Adipocyte (in vitro differentiated cells): ENCODE data around the gene CDH1.
"Not testable (repeated sequence)": the region's sequence is repeated elsewhere in the genome, so short reads cannot be mapped to it uniquely, and the experiment has no call there.

Experiments
- DNase-seq: peaks from one replicate; pipeline ENCODE4 v3.0.0-alpha.2; 2015; ENCODE audit warnings: low read depth
- H3K27me3 ChIP-seq: replicated peaks from 2 replicates; pipeline ENCODE4 v1.7.0; 2013; ENCODE audit warnings: mild to moderate bottlenecking, low read length, moderate library complexity; ENCODE audit not compliant: control insufficient read depth, insufficient read depth
- H3K36me3 ChIP-seq: 2 replicates; pipeline ENCODE4 v1.7.0; 2013; ENCODE audit warnings: low read length, mild to moderate bottlenecking, moderate library complexity; ENCODE audit not compliant: control insufficient read depth, insufficient read depth, severe bottlenecking
- H3K4me1 ChIP-seq: 2 replicates; pipeline ENCODE4 v1.7.0; 2013; ENCODE audit warnings: mild to moderate bottlenecking, low read length, moderate library complexity; ENCODE audit not compliant: control insufficient read depth, insufficient read depth
- H3K4me3 ChIP-seq: 2 replicates; pipeline ENCODE4 v1.7.0; 2013; ENCODE audit warnings: mild to moderate bottlenecking, low read length, moderate library complexity
- H3K9ac ChIP-seq: 2 replicates; pipeline ENCODE4 v1.7.0; 2013; ENCODE audit warnings: mild to moderate bottlenecking, low read length, moderate library complexity
- H3K9me3 ChIP-seq: 2 replicates; pipeline ENCODE4 v1.7.0; 2013; ENCODE audit warnings: mild to moderate bottlenecking, low read length, moderate library complexity; ENCODE audit not compliant: control insufficient read depth

Gene CDH1

GRCh38 chr16:68713361-68713760 lies 23.7 kb upstream of the CDH1 start:
- no peaks in the 10 kb centered on the region for H3K9me3 ChIP-seq
- no peak overlapping the region for H3K4me3 ChIP-seq
- no peak overlapping the region for H3K9ac ChIP-seq
- DNase-seq = no peak
- H3K27me3 ChIP-seq = peaks cover 23% of the 10 kb centered on the region
- H3K36me3 ChIP-seq = no peaks in the 10 kb centered on the region
- no peaks in the 10 kb centered on the region for H3K4me1 ChIP-seq

- Histone ChIP-seq H3K27me3 (peaks cover 11% of the 10 kb centered on the region), H3K9me3 (no peaks in the 10 kb centered on the region), H3K4me3 (no peak overlapping the region), H3K4me1 (no peaks in the 10 kb centered on the region), H3K9ac (no peak overlapping the region), H3K36me3 (no peaks in the 10 kb centered on the region)
- no peak for DNase-seq
Measured at GRCh38 chr16:68715471-68715870, 21.6 kb upstream of the CDH1 start.

DNA sequence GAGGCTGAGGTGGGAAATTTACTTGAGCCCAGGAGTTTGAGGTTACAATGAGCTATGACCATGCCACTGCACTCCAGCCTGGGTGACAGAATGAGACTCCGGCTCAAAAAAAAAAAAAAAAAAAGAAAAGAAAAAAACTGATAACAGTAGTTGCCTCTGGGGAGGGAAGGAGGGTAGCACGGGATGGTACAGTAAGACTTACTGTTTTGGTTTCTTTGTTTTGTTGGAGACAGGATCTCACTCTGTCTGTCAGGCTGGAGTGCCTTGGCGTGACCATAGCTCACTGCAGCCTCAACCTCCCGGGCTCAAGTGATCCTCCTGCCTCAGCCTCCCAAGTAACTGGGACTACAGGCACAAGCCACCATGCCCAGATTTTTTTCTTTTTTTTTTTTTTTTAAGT lies 20.6 kb upstream of the CDH1 start:
- not testable (repeated sequence) for H3K9ac ChIP-seq, H3K4me3 ChIP-seq, DNase-seq, H3K4me1 ChIP-seq, H3K9me3 ChIP-seq, H3K27me3 ChIP-seq, H3K36me3 ChIP-seq

DNA sequence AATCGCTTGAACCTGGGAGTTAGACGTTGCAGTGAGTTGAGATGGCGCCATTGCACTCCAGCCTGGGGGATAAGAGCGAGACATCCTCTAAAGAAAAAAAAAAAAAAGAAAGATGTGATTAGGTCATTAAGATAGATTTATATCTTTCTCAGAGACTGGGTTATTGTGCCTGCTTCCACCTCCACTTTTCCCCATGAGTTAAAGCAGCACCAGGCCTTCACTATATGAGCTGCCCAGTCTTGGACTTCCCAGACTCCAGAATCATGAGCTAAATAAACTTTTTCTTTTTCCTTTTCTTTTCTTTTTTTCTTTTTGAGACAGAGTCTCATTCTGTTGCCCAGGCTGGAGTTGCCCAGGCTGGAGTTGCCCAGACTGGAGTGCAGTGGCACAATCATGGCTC lies 19.4 kb upstream of the CDH1 start:
- Histone ChIP-seq H3K9ac (no peak overlapping the region), H3K36me3 (no peaks in the 10 kb centered on the region), H3K4me1 (no peaks in the 10 kb centered on the region), H3K4me3 (no peak overlapping the region), H3K9me3 (no peaks in the 10 kb centered on the region), H3K27me3 (peaks cover 14% of the 10 kb centered on the region)
- no peak for DNase-seq

GRCh38 chr16:68718590-68718989 lies 18.5 kb upstream of the CDH1 start:
- no peaks in the 10 kb centered on the region for H3K9me3 ChIP-seq
- peaks cover 9% of the 10 kb centered on the region for H3K27me3 ChIP-seq
- DNase-seq = peak; percentile 28
- no peak overlapping the region for H3K4me3 ChIP-seq
- H3K4me1 ChIP-seq = no peaks in the 10 kb centered on the region
- no peaks in the 10 kb centered on the region for H3K36me3 ChIP-seq
- H3K9ac ChIP-seq = no peak overlapping the region

GRCh38 chr16:68719993-68720489 lies 17.1 kb upstream of the CDH1 start:
- peaks cover 6% of the 10 kb centered on the region for H3K27me3 ChIP-seq
- no peak overlapping the region for H3K9ac ChIP-seq
- H3K9me3 ChIP-seq = no peaks in the 10 kb centered on the region

GRCh38 chr16:68722119-68723024 lies 14.7 kb upstream of the CDH1 start:
- Histone ChIP-seq H3K4me3 (no peak overlapping the region), H3K27me3 (peaks cover 12% of the 10 kb centered on the region), H3K9me3 (no peaks in the 10 kb centered on the region), H3K36me3 (no peaks in the 10 kb centered on the region), H3K9ac (no peak overlapping the region), H3K4me1 (no peaks in the 10 kb centered on the region)
- DNase-seq = no peak

More at GRCh38 chr16:68719993-68720489, 17.1 kb upstream of the CDH1 start:
- H3K36me3 ChIP-seq = no peaks in the 10 kb centered on the region
- no peak for DNase-seq
- H3K4me1 ChIP-seq = no peaks in the 10 kb centered on the region
- no peak overlapping the region for H3K4me3 ChIP-seq

- no peak for DNase-seq
Measured at GRCh38 chr16:68724797-68725196, 12.3 kb upstream of the CDH1 start.

GRCh38 chr16:68728523-68728922 lies 8.6 kb upstream of the CDH1 start:
- Histone ChIP-seq H3K36me3 (no peaks in the 10 kb centered on the region), H3K4me3 (no peak overlapping the region), H3K9ac (no peak overlapping the region), H3K27me3 (peaks cover 15% of the 10 kb centered on the region), H3K9me3 (no peaks in the 10 kb centered on the region), H3K4me1 (no peaks in the 10 kb centered on the region)
- no peak for DNase-seq

More at GRCh38 chr16:68724797-68725196, 12.3 kb upstream of the CDH1 start:
- Histone ChIP-seq H3K36me3 (no peaks in the 10 kb centered on the region), H3K4me1 (no peaks in the 10 kb centered on the region), H3K9ac (no peak overlapping the region), H3K27me3 (peaks cover 15% of the 10 kb centered on the region), H3K9me3 (no peaks in the 10 kb centered on the region), H3K4me3 (no peak overlapping the region)

- Histone ChIP-seq H3K4me3 (no peak overlapping the region), H3K36me3 (no peaks in the 10 kb centered on the region), H3K9me3 (peaks cover 4% of the 10 kb centered on the region), H3K4me1 (no peaks in the 10 kb centered on the region), H3K9ac (no peak overlapping the region), H3K27me3 (peaks cover 38% of the 10 kb centered on the region)
- no peak for DNase-seq
Measured at GRCh38 chr16:68731637-68732036, 5.5 kb upstream of the CDH1 start.

- Histone ChIP-seq H3K9ac (no peak overlapping the region), H3K4me1 (no peaks in the 10 kb centered on the region), H3K9me3 (peaks cover 4% of the 10 kb centered on the region), H3K27me3 (peaks cover 41% of the 10 kb centered on the region), H3K4me3 (no peak overlapping the region), H3K36me3 (no peaks in the 10 kb centered on the region)
- DNase-seq = no peak
Measured at GRCh38 chr16:68732042-68732680, 4.9 kb upstream of the CDH1 start.
